Loucy (cell line): ENCODE data around the gene VAV2.

Source experiments
- CTCF ChIP-seq: fragments of 200-600 bp; sonication (generic); conservative IDR thresholded peaks from 2 replicates; pipeline ENCODE4 v1.5.1; 2014; ENCODE audit warnings: mild to moderate bottlenecking, antibody characterized with exemption, low read length
- EZH2phosphoT487 ChIP-seq: fragments of 200-600 bp; IDR thresholded peaks from 2 replicates; pipeline ENCODE4 v1.6.1; 2018; ENCODE audit warnings: antibody characterized with exemption, mild to moderate bottlenecking, moderate library complexity, borderline replicate concordance

DNA sequence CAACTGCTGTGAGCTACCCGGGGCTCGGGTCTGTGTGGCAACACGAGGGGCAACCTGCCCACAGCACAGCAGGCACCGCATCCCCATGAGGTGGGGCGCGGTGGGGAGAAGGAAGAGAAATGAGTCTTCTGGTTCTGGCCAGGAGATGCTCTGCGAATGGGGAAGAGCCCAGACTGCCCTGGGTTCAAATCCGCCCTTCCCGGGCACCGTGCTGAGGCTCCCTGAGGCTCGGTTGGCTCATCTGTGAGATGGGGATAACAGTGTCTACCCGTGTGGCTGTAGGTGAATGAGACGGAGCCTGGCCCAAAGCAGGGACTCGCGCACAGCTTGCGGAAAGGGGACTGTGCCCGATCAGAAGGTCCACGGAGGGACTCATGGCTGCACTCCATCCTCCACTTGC, 123.9 kb downstream of the VAV2 start:
- TF ChIP-seq CTCF (no peak), EZH2phosphoT487 (no peak)
